HCT116 (cell line): ENCODE data around the gene NBAS.

Source experiments
- EGR1 ChIP-seq: IDR thresholded peaks from 2 replicates; pipeline ENCODE4 v1.6.1; 2012; ENCODE audit warnings: low read depth
- EZH2 ChIP-seq: fragments of 200-600 bp; sonication (generic); IDR thresholded peaks from 2 replicates; pipeline ENCODE4 v1.6.1; 2017; ENCODE audit warnings: antibody characterized with exemption, mixed run types
- EZH2phosphoT487 ChIP-seq: fragments of 200-600 bp; IDR thresholded peaks from 2 replicates; pipeline ENCODE4 v1.6.1; 2018; ENCODE audit warnings: antibody characterized with exemption, borderline replicate concordance
- JUND ChIP-seq: IDR thresholded peaks from 2 replicates; pipeline ENCODE4 v1.6.1; 2012
- POLR2A ChIP-seq: IDR thresholded peaks from 2 replicates; pipeline ENCODE4 v1.7.0; 2011; ENCODE audit warnings: borderline replicate concordance; ENCODE audit not compliant: insufficient read depth, insufficient read length; ENCODE audit errors: extremely low read depth
- POLR2AphosphoS5 ChIP-seq: IDR thresholded peaks from 2 replicates; pipeline ENCODE4 v1.6.1; 2011; ENCODE audit warnings: mild to moderate bottlenecking, low read depth, low read length, moderate library complexity
- RAD21 ChIP-seq: IDR thresholded peaks from 2 replicates; pipeline ENCODE4 v1.6.1; 2012; ENCODE audit warnings: low read depth, mild to moderate bottlenecking
- SRF ChIP-seq: IDR thresholded peaks from 2 replicates; pipeline ENCODE4 v1.6.1; 2012; ENCODE audit warnings: low read depth
- ZFX ChIP-seq: fragments of 450-650 bp; IDR thresholded peaks from 2 replicates; pipeline ENCODE4 v1.6.1; 2017
- TF ChIP-seq, protein P1 (sequence below), 3 experiments: fragments of 200-600 bp in 1 of 3; sonication (generic) in 1 of 3; IDR thresholded peaks in 2 of 3; conservative IDR thresholded peaks in 1 of 3; 2 replicates each; pipeline ENCODE4 v1.5.1; 2012 to 2017; ENCODE audit warnings: low read depth in 2 of 3, low read length in 2 of 3, antibody characterized with exemption in 1 of 3, borderline replicate concordance in 1 of 3, control low read depth in 1 of 3, mild to moderate bottlenecking in 1 of 3, mixed read lengths in 1 of 3, mixed run types in 1 of 3, moderate library complexity in 1 of 3; ENCODE audit not compliant: insufficient read depth in 1 of 3
- TF ChIP-seq, protein P2 (sequence below): IDR thresholded peaks from 2 replicates; pipeline ENCODE4 v1.6.1; 2012
- TF ChIP-seq, protein P3 (sequence below): IDR thresholded peaks from 2 replicates; pipeline ENCODE4 v1.6.1; 2012
- TF ChIP-seq, protein P4 (sequence below): IDR thresholded peaks from 2 replicates; pipeline ENCODE4 v1.6.1; 2012; ENCODE audit warnings: low read depth

- TF ChIP-seq, protein P1, sequence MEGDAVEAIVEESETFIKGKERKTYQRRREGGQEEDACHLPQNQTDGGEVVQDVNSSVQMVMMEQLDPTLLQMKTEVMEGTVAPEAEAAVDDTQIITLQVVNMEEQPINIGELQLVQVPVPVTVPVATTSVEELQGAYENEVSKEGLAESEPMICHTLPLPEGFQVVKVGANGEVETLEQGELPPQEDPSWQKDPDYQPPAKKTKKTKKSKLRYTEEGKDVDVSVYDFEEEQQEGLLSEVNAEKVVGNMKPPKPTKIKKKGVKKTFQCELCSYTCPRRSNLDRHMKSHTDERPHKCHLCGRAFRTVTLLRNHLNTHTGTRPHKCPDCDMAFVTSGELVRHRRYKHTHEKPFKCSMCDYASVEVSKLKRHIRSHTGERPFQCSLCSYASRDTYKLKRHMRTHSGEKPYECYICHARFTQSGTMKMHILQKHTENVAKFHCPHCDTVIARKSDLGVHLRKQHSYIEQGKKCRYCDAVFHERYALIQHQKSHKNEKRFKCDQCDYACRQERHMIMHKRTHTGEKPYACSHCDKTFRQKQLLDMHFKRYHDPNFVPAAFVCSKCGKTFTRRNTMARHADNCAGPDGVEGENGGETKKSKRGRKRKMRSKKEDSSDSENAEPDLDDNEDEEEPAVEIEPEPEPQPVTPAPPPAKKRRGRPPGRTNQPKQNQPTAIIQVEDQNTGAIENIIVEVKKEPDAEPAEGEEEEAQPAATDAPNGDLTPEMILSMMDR (IDR thresholded peaks at IDR 0.05 in 2 of 3, conservative IDR thresholded peaks at IDR 0.05 in 1 of 3; ENCODE audit: borderline replicate concordance in 1 of 3, insufficient read depth in 1 of 3, low read depth in 2 of 3, low read length in 2 of 3), result no peak
- TF ChIP-seq POLR2A (no peak), RAD21 (no peak), SRF (no peak), JUND (no peak), ZFX (no peak), EZH2 (no peak), EGR1 (no peak), POLR2AphosphoS5 (no peak), EZH2phosphoT487 (no peak)
- TF ChIP-seq, protein P2, sequence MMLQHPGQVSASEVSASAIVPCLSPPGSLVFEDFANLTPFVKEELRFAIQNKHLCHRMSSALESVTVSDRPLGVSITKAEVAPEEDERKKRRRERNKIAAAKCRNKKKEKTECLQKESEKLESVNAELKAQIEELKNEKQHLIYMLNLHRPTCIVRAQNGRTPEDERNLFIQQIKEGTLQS, result no peak
- TF ChIP-seq, protein P3, sequence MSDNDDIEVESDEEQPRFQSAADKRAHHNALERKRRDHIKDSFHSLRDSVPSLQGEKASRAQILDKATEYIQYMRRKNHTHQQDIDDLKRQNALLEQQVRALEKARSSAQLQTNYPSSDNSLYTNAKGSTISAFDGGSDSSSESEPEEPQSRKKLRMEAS, result no peak
- TF ChIP-seq, protein P4, sequence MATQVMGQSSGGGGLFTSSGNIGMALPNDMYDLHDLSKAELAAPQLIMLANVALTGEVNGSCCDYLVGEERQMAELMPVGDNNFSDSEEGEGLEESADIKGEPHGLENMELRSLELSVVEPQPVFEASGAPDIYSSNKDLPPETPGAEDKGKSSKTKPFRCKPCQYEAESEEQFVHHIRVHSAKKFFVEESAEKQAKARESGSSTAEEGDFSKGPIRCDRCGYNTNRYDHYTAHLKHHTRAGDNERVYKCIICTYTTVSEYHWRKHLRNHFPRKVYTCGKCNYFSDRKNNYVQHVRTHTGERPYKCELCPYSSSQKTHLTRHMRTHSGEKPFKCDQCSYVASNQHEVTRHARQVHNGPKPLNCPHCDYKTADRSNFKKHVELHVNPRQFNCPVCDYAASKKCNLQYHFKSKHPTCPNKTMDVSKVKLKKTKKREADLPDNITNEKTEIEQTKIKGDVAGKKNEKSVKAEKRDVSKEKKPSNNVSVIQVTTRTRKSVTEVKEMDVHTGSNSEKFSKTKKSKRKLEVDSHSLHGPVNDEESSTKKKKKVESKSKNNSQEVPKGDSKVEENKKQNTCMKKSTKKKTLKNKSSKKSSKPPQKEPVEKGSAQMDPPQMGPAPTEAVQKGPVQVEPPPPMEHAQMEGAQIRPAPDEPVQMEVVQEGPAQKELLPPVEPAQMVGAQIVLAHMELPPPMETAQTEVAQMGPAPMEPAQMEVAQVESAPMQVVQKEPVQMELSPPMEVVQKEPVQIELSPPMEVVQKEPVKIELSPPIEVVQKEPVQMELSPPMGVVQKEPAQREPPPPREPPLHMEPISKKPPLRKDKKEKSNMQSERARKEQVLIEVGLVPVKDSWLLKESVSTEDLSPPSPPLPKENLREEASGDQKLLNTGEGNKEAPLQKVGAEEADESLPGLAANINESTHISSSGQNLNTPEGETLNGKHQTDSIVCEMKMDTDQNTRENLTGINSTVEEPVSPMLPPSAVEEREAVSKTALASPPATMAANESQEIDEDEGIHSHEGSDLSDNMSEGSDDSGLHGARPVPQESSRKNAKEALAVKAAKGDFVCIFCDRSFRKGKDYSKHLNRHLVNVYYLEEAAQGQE, result no peak
These were observed 6.5 kb downstream of the NBAS start for GRCh38 chr2:15554525-15555218.
